B cell (primary cell): Measurements from ENCODE around the gene PARP15. TPM values are rescaled to one million over a fixed set of nuclear protein-coding genes. Genes with fewer than 3 reads are reported as not detected.

Source experiments
- ATAC-seq: fragments of 200-7000 bp; cut with Tn5 transposase; one replicate; pipeline ENCODE4 v1.10.0; 2021; ENCODE audit warnings: low read depth, mild to moderate bottlenecking, moderate number of reproducible peaks, moderate library complexity
- CTCF ChIA-PET: fragments of 350-600 bp; sonication (Branson Sonifier 250); formaldehyde crosslinking; loops from one replicate; lab custom pipeline; 2021; ENCODE audit warnings: antibody characterized with exemption, inconsistent platforms; lab: Charles Lee
- POLR2A ChIA-PET: fragments of 350-600 bp; sonication (Branson Sonifier 250); formaldehyde crosslinking; loops from one replicate; lab custom pipeline; 2021; ENCODE audit warnings: antibody characterized with exemption; lab: Charles Lee
- DNase-seq: peaks from one replicate; pipeline ENCODE4 v3.0.0; 2013
- H2AFZ ChIP-seq: 2 replicates; pipeline ENCODE4 v1.6.1; 2012; ENCODE audit warnings: mild to moderate bottlenecking, low read depth, low read length; ENCODE audit not compliant: insufficient read depth, poor library complexity, severe bottlenecking
- H3K27ac ChIP-seq, 2 donors: 1 replicate in 1 of 2; 2 replicates in 1 of 2; pipeline ENCODE4 v1.5.1; 2012 to 2013; ENCODE audit warnings: low read length in 2 of 2, mild to moderate bottlenecking in 2 of 2, moderate library complexity in 1 of 2
- H3K27me3 ChIP-seq, 4 experiments: fragments of 200-600 bp in 1 of 4; sonication (generic) in 1 of 4; replicated peaks in 1 of 4; 1 replicate in 2 of 4; 2 replicates in 2 of 4; pipeline versions ENCODE4 v1.6.1 to v1.7.0; 2013 to 2016; ENCODE audit warnings: low read length in 3 of 4, mild to moderate bottlenecking in 2 of 4, mixed read lengths in 1 of 4, moderate library complexity in 1 of 4; ENCODE audit not compliant: insufficient read depth in 4 of 4, control insufficient read depth in 3 of 4; ENCODE audit errors: control extremely low read depth in 1 of 4
- H3K36me3 ChIP-seq, 2 experiments: replicated peaks in 1 of 2; 1 replicate in 1 of 2; 2 replicates in 1 of 2; pipeline versions ENCODE4 v1.6.1 to v1.7.1; 2013; ENCODE audit warnings: low read length in 1 of 2; ENCODE audit not compliant: insufficient read depth in 2 of 2, control insufficient read depth in 1 of 2; ENCODE audit errors: control extremely low read depth in 1 of 2, extremely low read depth in 1 of 2
- H3K4me1 ChIP-seq, 2 donors: fragments of 200-600 bp in 1 of 2; sonication (generic) in 1 of 2; 1 replicate in 1 of 2; 2 replicates in 1 of 2; pipeline versions ENCODE4 v1.5.1 to v1.6.1; 2013 to 2017; ENCODE audit warnings: low read length in 2 of 2; ENCODE audit not compliant: control insufficient read depth in 2 of 2, insufficient read depth in 2 of 2
- H3K4me2 ChIP-seq: replicated peaks from 2 replicates; pipeline ENCODE3; 2012; ENCODE audit warnings: mild to moderate bottlenecking, low read depth, low read length; ENCODE audit not compliant: poor library complexity, severe bottlenecking
- H3K4me3 ChIP-seq, 5 experiments: fragments of 200-600 bp in 1 of 5; sonication (generic) in 1 of 5; 1 replicate in 3 of 5; 2 replicates in 2 of 5; pipeline versions ENCODE4 v1.5.1 to v1.7.0; 2011 to 2016; ENCODE audit warnings: low read length in 4 of 5, mild to moderate bottlenecking in 4 of 5, low read depth in 2 of 5, control low read depth in 1 of 5, moderate library complexity in 1 of 5; ENCODE audit not compliant: insufficient read depth in 1 of 5; ENCODE audit errors: control extremely low read depth in 1 of 5, extremely low read depth in 1 of 5
- H3K79me2 ChIP-seq: fragments of 200-600 bp; sonication (generic); one replicate; pipeline ENCODE4 v1.6.0; 2016; ENCODE audit warnings: low read length; ENCODE audit not compliant: control insufficient read depth, insufficient read depth
- H3K9ac ChIP-seq: fragments of 200-600 bp; sonication (generic); 2 replicates; pipeline ENCODE4 v1.6.1; 2017; ENCODE audit warnings: mild to moderate bottlenecking, low read length, moderate library complexity
- H3K9me3 ChIP-seq, 3 donors: one replicate each; pipeline versions ENCODE4 v1.6.1 to v1.7.1; 2013; ENCODE audit warnings: low read length in 2 of 3; ENCODE audit not compliant: control insufficient read depth in 2 of 3, insufficient read depth in 1 of 3; ENCODE audit errors: control extremely low read depth in 1 of 3
- H4K20me1 ChIP-seq: 2 replicates; pipeline ENCODE4 v1.6.0; 2012; ENCODE audit warnings: mild to moderate bottlenecking, low read length; ENCODE audit not compliant: insufficient read depth, control insufficient read depth, poor library complexity, severe bottlenecking
- H3K27ac Mint-ChIP-seq: one replicate; pipeline ENCODE4 v1.8.0; 2021; ENCODE audit warnings: mixed read lengths
- H3K27me3 Mint-ChIP-seq: one replicate; pipeline ENCODE4 v1.8.0; 2021; ENCODE audit warnings: mixed read lengths
- H3K4me1 Mint-ChIP-seq: one replicate; pipeline ENCODE4 v1.8.0; 2021; ENCODE audit warnings: mixed read lengths
- H3K4me3 Mint-ChIP-seq: one replicate; pipeline ENCODE4 v1.8.0; 2021; ENCODE audit warnings: mixed read lengths
- H3K9me3 Mint-ChIP-seq: one replicate; pipeline ENCODE4 v1.8.0; 2022; ENCODE audit warnings: mixed read lengths; ENCODE audit not compliant: insufficient read depth
- EZH2 ChIP-seq: IDR thresholded peaks from 2 replicates; pipeline ENCODE4 v1.6.1; 2012; ENCODE audit warnings: borderline replicate concordance, low read depth, mild to moderate bottlenecking, moderate library complexity, low read length; ENCODE audit not compliant: insufficient read depth, poor library complexity, severe bottlenecking
- WGBS: methylation state at CpG from one replicate; pipeline ENCODE4 v1.1.5; 2013; ENCODE audit warnings: missing lambda C conversion rate; ENCODE audit not compliant: insufficient coverage; 5-methylcytosine and 5-hydroxymethylcytosine counted together
- intact Hi-C: fragments of 100-400 bp; cut with micrococcal nuclease; formaldehyde crosslinking; loops from one replicate; pipeline ENCODE4 v1.10.0; 2022
- polyA plus RNA-seq: library from polyadenylated mRNA; depleted of rRNA; stranded (reverse); fragments of >200 nt; gene quantifications from 2 replicates; pipeline ENCODE4 v1.2.3, GENCODE V29; 2012
- total RNA-seq, 2 donors: library from RNA; stranded (reverse); fragments of 120-200 nt in 1 of 2; gene quantifications; 1 replicate in 1 of 2; 2 replicates in 1 of 2; pipeline versions ENCODE4 v1.2.3 to v1.2.4, GENCODE V29; 2013 to 2022
- TF ChIP-seq, protein P1 (sequence below): fragments of 200-600 bp; IDR thresholded peaks from one replicate; pipeline ENCODE4 v1.8.0; 2022; ENCODE audit warnings: antibody characterized with exemption, mild to moderate bottlenecking

The PARP15 gene
- total and polyA plus RNA-seq, 2 donors (not counting 1 experiment from before 2014, with no cell fraction given), result 172 to 307 TPM

DNA sequence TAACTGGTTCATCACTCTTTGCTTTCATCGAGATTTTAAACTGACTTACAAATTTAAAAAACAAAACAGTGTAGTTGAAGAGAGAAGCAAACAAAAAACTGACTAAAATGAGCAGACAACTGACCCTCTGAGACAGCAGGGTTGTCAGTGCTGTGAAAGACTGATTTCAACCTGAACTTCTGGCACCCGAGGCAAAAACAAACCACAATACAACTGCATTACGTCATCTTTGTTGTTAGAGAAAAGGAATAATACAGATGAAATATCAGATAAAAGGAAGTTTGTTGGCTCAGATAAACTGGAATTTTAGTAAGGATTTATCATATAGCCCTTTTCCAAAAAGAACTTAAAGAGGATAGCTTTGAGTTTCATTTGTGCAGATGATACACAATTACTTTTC lies 51.1 kb downstream of the PARP15 start:
- Mint-ChIP-seq H3K4me3 (no peak overlapping the region), H3K9me3 (no peaks in the 10 kb centered on the region), H3K27me3 (no peaks in the 10 kb centered on the region), H3K4me1 (peaks cover 12% of the 10 kb centered on the region), H3K27ac (no peak overlapping the region)
- ChIA-PET CTCF (interaction anchor here (1.0 to 1.6 kb wide), 2 partner anchors 51 to 69 kb away, joined by 3 to 5 read pairs; no protein-coding TSS in a partner anchor), POLR2A (no interaction called here)
- Histone ChIP-seq H4K20me1 (no peaks in the 10 kb centered on the region), H3K9me3 (no peaks in the 10 kb centered on the region), H2AFZ (no peak overlapping the region), H3K4me1 (peaks cover 3 to 4% of the 10 kb centered on the region in 2 donors), H3K4me3 (no peak overlapping the region), H3K9ac (no peak overlapping the region), H3K27ac (no peak overlapping the region), H3K79me2 (peaks cover 21% of the 10 kb centered on the region), H3K27me3 (no peaks in the 10 kb centered on the region), H3K36me3 (peaks cover 10 to 72% of the 10 kb centered on the region in 2 experiments), H3K4me2 (no peak overlapping the region)
- no peak for ATAC-seq
- DNase-seq, result no peak
- TF ChIP-seq EZH2, result no peak
- TF ChIP-seq, protein P1, sequence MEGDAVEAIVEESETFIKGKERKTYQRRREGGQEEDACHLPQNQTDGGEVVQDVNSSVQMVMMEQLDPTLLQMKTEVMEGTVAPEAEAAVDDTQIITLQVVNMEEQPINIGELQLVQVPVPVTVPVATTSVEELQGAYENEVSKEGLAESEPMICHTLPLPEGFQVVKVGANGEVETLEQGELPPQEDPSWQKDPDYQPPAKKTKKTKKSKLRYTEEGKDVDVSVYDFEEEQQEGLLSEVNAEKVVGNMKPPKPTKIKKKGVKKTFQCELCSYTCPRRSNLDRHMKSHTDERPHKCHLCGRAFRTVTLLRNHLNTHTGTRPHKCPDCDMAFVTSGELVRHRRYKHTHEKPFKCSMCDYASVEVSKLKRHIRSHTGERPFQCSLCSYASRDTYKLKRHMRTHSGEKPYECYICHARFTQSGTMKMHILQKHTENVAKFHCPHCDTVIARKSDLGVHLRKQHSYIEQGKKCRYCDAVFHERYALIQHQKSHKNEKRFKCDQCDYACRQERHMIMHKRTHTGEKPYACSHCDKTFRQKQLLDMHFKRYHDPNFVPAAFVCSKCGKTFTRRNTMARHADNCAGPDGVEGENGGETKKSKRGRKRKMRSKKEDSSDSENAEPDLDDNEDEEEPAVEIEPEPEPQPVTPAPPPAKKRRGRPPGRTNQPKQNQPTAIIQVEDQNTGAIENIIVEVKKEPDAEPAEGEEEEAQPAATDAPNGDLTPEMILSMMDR, result no peak
- no CpG with 5 or more reads among the region's 3 CpGs for WGBS
- intact Hi-C loops, result loop anchor here (5.0 kb wide), 1 partner anchor 34 kb away; no protein-coding TSS in a partner anchor

GRCh38 chr3:122629763-122630162 lies 52.3 kb downstream of the PARP15 start:
- WGBS, result no CpG with 5 or more reads among the region's 1 CpG
- DNase-seq (no peak), ATAC-seq (no peak)
- no peaks in the 10 kb centered on the region for H3K27me3 ChIP-seq
- H3K9me3 ChIP-seq, result no peaks in the 10 kb centered on the region
- intact Hi-C loops, result loop anchor here (5.0 kb wide), 1 partner anchor 33 kb away; no protein-coding TSS in a partner anchor
- H3K4me1 ChIP-seq, result no peaks in the 10 kb centered on the region
- H3K9me3 Mint-ChIP-seq, result no peaks in the 10 kb centered on the region
- H3K4me1 Mint-ChIP-seq, result peaks cover 15% of the 10 kb centered on the region
- H3K27ac Mint-ChIP-seq, result no peak overlapping the region
- POLR2A ChIA-PET, result no interaction called here
- H3K79me2 ChIP-seq, result peaks cover 21% of the 10 kb centered on the region
- no peak overlapping the region for H3K27ac ChIP-seq
- no peak overlapping the region for H2AFZ ChIP-seq
- H3K9ac ChIP-seq, result no peak overlapping the region
- H3K4me3 ChIP-seq, result no peak overlapping the region
- TF ChIP-seq, protein P1, result no peak
- H3K36me3 ChIP-seq, result peaks cover 10 to 79% of the 10 kb centered on the region in 2 experiments
- no peak overlapping the region for H3K4me3 Mint-ChIP-seq
- CTCF ChIA-PET, result interaction anchor here (1.2 to 1.5 kb wide), 2 partner anchors 10 to 70 kb away, joined by 3 to 6 read pairs; no protein-coding TSS in a partner anchor
- no peaks in the 10 kb centered on the region for H4K20me1 ChIP-seq
- H3K4me2 ChIP-seq, result no peak overlapping the region
- no peaks in the 10 kb centered on the region for H3K27me3 Mint-ChIP-seq
